ENCODE data around the gene CMTR2.

The CMTR2 gene

GRCh38 chr16:71273384-71273783 is 15.8 kb downstream of the CMTR2 start:
- no peak for DNase-seq (ENCODE audit: low spot score)

DNA sequence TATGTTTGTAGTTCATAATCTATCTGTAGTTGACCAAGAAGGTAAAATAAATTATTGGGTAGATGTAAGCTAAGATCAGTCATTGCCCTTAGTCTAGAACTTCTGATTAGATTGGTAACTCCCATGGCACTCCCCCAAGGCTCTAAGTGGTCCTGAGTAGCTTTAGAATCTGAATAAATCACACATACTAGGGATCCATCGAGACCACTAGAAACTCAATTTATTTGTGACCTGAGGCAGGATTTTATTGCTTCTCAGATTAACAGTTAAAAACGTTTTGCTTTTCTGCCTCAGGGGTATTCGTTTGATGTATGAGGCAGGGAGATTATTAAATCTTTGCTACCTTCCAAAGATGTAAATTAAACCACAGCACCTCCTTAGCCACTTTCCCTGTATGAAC is 24.9 kb downstream of the CMTR2 start:
- DNase-seq (ENCODE audit: low spot score), result no peak

GRCh38 chr16:71263582-71263981 is 25.6 kb downstream of the CMTR2 start:
- no peak for DNase-seq (ENCODE audit: low spot score)

- DNase-seq (ENCODE audit: low spot score), result no peak
These were observed 26.8 kb downstream of the CMTR2 start for GRCh38 chr16:71262391-71262790.

- no peak for DNase-seq (ENCODE audit: low spot score)
These were observed 28.2 kb downstream of the CMTR2 start for GRCh38 chr16:71260995-71261394.

- DNase-seq (ENCODE audit: low spot score), result no peak
These were observed 30.1 kb downstream of the CMTR2 start for GRCh38 chr16:71259086-71259485.

GRCh38 chr16:71258372-71258771 is 30.8 kb downstream of the CMTR2 start:
- no peak for DNase-seq (ENCODE audit: low spot score)

DNA sequence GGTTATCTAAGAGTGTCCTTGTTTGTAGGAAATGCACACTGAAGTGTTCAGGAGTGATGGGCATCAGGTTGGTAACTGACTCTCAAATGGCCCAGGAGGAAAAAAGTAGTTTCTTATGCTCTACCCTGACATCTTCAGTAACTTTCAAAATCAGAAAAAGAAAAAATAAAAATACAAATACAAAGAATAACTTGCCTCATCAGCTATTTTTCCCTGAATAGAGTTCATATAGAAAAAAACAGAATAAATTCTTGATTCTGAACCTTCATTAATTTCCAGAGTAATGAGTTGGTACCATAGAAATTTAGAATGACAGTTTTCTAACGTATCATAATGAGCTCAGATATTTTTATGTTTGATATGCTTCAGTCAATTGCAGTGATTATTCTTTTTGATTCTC is 31.4 kb downstream of the CMTR2 start:
- DNase-seq (ENCODE audit: low spot score), result no peak

- no peak for DNase-seq (ENCODE audit: low spot score)
These were observed 33.5 kb downstream of the CMTR2 start for GRCh38 chr16:71255721-71256120.

DNA sequence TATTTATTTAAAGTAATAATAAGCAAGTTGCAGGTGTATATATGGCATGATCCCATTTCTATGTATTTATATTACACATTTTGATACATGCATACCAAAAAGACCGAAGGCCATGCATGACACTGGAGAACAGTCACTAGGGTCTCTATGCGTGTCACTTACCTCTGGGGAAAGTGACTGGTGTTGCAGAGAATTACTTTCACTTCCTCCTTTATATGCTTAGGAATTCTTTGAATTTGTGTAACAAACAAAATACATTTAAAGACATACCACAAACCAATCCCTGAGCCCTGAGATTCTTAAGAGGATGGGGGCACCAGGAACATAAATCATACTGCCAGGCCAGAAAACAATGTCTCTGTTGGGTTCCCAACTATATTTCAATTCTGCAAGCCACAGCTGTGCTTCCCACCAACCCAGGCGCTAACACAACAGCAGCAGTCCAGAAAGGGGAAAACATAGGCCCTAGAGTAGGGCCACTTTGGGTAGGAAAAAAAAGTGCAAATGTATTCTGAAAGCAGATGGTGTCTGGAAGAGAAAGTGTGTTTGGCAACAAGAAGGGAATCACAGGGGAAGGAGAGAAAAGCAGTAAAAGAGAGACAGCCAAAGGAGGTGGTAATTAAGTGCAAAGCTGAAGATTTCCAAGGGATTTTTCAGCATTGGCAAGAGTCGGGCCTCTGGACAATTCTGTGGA is 34.2 kb downstream of the CMTR2 start:
- no peak for DNase-seq (ENCODE audit: low spot score)

- DNase-seq (ENCODE audit: low spot score), result no peak
These were observed 38.6 kb downstream of the CMTR2 start for GRCh38 chr16:71250461-71251235.

- DNase-seq (ENCODE audit: low spot score), result no peak
These were observed 39.8 kb downstream of the CMTR2 start for GRCh38 chr16:71249399-71249798.

DNA sequence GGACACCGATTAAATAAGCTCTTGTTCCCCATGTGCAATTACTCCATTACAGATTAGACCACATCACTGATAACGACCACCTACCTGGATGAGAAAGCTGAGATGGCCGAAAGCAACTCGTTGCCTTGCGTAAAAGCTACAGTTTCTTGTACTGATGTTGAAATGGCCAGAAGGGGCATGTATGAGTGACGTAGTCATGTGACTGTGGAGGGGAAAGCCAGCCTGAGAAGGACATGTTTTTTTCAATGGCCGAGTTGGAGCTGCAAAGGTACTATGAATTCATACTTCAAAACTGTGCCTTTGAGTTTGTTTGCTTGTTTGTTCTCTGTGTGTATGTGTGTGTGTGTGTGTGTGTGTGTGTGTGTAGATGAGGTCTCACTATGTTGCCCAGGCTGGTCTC is 41.7 kb downstream of the CMTR2 start:
- no peak for DNase-seq (ENCODE audit: low spot score)

- no peak for DNase-seq (ENCODE audit: low spot score)
These were observed 42.9 kb downstream of the CMTR2 start for GRCh38 chr16:71246309-71246708.

DNA sequence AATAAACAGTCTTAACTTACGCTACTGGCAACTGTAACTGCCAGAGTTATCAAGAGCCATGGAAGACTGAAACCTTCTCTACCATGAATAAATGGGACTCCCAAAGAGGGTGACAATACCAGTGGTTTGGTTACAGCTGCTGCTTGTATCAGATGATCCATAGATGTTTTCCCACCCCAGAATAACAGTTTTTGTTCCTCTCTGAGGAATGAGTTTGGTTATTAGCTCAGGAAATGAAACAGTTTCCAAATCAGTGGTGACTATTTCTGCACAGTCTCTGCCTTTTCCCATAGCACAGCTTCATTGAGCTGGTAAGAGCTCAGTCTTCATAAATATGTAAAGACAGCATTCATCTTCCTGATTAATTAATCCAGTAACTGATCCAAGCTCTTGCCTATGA is 44.7 kb downstream of the CMTR2 start:
- no peak for DNase-seq (ENCODE audit: low spot score)

GRCh38 chr16:71242601-71243000 is 46.6 kb downstream of the CMTR2 start:
- no peak for DNase-seq (ENCODE audit: low spot score)

GRCh38 chr16:71242036-71242435 is 47.2 kb downstream of the CMTR2 start:
- no peak for DNase-seq (ENCODE audit: low spot score)
